ENCODE results near the gene VAV2. TPM values are rescaled to one million over a fixed set of nuclear protein-coding genes. Genes with fewer than 3 reads are reported as not detected.

Gene VAV2
- total RNA-seq, 3 donors from 2014 or later: 5.3 to 9.5 (median 8.8) TPM

- Histone ChIP-seq H3K27ac (peak overlapping the region in 1 of 2 donors; percentile 58), H3K4me3 (no peak overlapping the region), H3K4me1 (no peaks in the 10 kb centered on the region), H3K36me3 (no peaks in the 10 kb centered on the region), H3K27me3 (peaks cover 0 to 3% of the 10 kb centered on the region in 2 donors), H3K9me3 (no peaks in the 10 kb centered on the region)
- DNase-seq (ENCODE audit: low spot score in 2 of 2): no peak
- no peak for TF ChIP-seq CTCF (IDR thresholded peaks at IDR 0.05)
- TF ChIP-seq POLR2AphosphoS5 (IDR thresholded peaks at IDR 0.05): no peak
- no peak for TF ChIP-seq POLR2A (IDR thresholded peaks at IDR 0.05)
- intact Hi-C loops (cut with DNase I; ENCODE audit: low total_unique reads): loop anchor here (10.0 kb wide), 1 partner anchor 181 kb away; the partner anchor contains the start of gene ADAMTSL2
These were observed 276.7 kb downstream of the VAV2 start for GRCh38 chr9:133715295-133715865.

- peak overlapping the region in 1 of 2 donors; percentile 58 for H3K27ac ChIP-seq
- intact Hi-C loops (cut with DNase I; ENCODE audit: low total_unique reads): loop anchor here (10.0 kb wide), 1 partner anchor 180 kb away; the partner anchor contains the start of gene ADAMTSL2
- peaks cover 0 to 3% of the 10 kb centered on the region in 2 donors for H3K27me3 ChIP-seq
- no peaks in the 10 kb centered on the region for H3K9me3 ChIP-seq
- H3K36me3 ChIP-seq: no peaks in the 10 kb centered on the region
- peak in 1 of 3 donors; percentile 44 for TF ChIP-seq POLR2AphosphoS5 (IDR thresholded peaks at IDR 0.05)
- TF ChIP-seq POLR2A (IDR thresholded peaks at IDR 0.05): no peak
- no peaks in the 10 kb centered on the region for H3K4me1 ChIP-seq
- DNase-seq (ENCODE audit: low spot score in 2 of 2): no peak
- H3K4me3 ChIP-seq: no peak overlapping the region
These were observed 277.4 kb downstream of the VAV2 start for GRCh38 chr9:133714606-133715294.

- Histone ChIP-seq H3K27me3 (peaks cover 0 to 3% of the 10 kb centered on the region in 2 donors), H3K4me1 (no peaks in the 10 kb centered on the region), H3K4me3 (no peak overlapping the region), H3K36me3 (no peaks in the 10 kb centered on the region), H3K9me3 (no peaks in the 10 kb centered on the region), H3K27ac (no peak overlapping the region)
- intact Hi-C loops (cut with DNase I; ENCODE audit: low total_unique reads): loop anchor here (10.0 kb wide), 1 partner anchor 179 kb away; the partner anchor contains the start of gene ADAMTSL2
- no peak for DNase-seq (ENCODE audit: low spot score in 2 of 2)
- no peak for TF ChIP-seq POLR2A (IDR thresholded peaks at IDR 0.05)
- no peak for TF ChIP-seq POLR2AphosphoS5 (IDR thresholded peaks at IDR 0.05)
- TF ChIP-seq CTCF (IDR thresholded peaks at IDR 0.05): no peak
These were observed 278.1 kb downstream of the VAV2 start for GRCh38 chr9:133713960-133714495.

GRCh38 chr9:133713150-133713959 lies 278.8 kb downstream of the VAV2 start:
- intact Hi-C loops (cut with DNase I; ENCODE audit: low total_unique reads): loop anchor here (10.0 kb wide), 1 partner anchor 179 kb away; the partner anchor contains the start of gene ADAMTSL2
- no peak for TF ChIP-seq CTCF (IDR thresholded peaks at IDR 0.05)
- H3K9me3 ChIP-seq: no peaks in the 10 kb centered on the region
- H3K27ac ChIP-seq: no peak overlapping the region
- H3K36me3 ChIP-seq: no peaks in the 10 kb centered on the region
- no peak for DNase-seq (ENCODE audit: low spot score in 2 of 2)
- no peaks in the 10 kb centered on the region for H3K4me1 ChIP-seq
- H3K27me3 ChIP-seq: peaks cover 0 to 3% of the 10 kb centered on the region in 2 donors
- H3K4me3 ChIP-seq: no peak overlapping the region

Data from breast epithelium (tissue), 4 donors.